Dermis blood vessel endothelial cell (primary cell): ENCODE measurements around the gene ECM2. TPM values are rescaled to one million over a fixed set of nuclear protein-coding genes. Genes with fewer than 3 reads are reported as not detected.
"Not testable (repeated sequence)": the region's sequence is repeated elsewhere in the genome, so short reads cannot be mapped to it uniquely, and the experiment has no call there.

ENCODE experiments used
- DNase-seq: peaks from one replicate; pipeline ENCODE4 v3.0.0; 2010
- total RNA-seq: library from RNA; depleted of rRNA; stranded (reverse); fragments of >200 nt; gene quantifications from 2 replicates; pipeline ENCODE4 v1.2.3, GENCODE V29; 2014

The ECM2 gene
- not detected in 2 replicates for total RNA-seq

DNA sequence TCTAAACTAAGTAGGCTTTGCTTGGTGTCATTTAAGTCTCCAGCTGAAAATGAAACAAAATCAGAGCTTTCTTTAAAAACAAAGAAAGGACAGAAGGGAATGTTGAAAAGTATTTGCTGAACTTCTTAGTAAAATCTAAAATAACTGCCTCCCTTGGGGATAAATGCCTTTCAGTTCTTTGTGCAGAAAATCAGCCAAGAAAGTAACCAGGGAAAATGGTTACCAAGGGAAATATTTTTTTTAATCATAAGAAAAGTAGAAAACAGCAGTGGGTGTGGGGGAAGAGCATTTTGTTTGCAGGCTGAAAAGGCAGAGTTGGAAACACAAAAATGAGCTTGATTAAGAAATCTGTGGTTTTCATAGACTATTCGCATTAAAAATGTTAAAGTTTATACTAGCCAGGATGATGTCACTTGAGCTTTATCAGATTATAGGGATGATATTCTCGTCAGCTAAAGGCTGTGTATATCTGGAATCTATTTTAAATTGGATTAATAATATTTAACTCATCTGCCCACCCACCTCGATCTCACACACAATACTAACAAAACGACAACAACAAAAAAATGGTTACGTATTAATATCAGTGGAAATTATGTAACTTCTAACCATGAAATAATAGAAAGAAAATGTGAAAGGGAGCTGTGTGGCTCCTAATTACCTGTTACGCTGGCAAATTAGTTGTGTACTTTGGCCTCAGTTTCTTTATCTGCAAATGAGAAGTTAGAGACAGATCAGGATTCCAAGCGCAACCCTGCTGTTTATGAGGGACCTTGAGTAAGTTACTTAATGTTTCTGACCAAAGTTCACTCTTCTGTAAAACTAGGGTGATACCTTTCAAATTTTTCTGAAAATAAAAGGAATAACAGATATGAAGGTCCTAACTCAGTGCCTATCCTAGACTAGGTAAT lies at the start of gene ECM2:
Gene ECM2, minus strand, starts transcription at position 51 of the 911 bp plus-strand sequence. CDS start 13,124 bp downstream, outside the sequence.
- no peak for DNase-seq

- DNase-seq = no peak
Measured at GRCh38 chr9:92576175-92576574, 40.4 kb upstream of the ECM2 start.

- not testable (repeated sequence) for DNase-seq
Measured at GRCh38 chr9:92573612-92574011, 37.8 kb upstream of the ECM2 start.

GRCh38 chr9:92571871-92572270 lies 36.1 kb upstream of the ECM2 start:
- DNase-seq = not testable (repeated sequence)

GRCh38 chr9:92564982-92565381 lies 29.2 kb upstream of the ECM2 start:
- DNase-seq = no peak

DNA sequence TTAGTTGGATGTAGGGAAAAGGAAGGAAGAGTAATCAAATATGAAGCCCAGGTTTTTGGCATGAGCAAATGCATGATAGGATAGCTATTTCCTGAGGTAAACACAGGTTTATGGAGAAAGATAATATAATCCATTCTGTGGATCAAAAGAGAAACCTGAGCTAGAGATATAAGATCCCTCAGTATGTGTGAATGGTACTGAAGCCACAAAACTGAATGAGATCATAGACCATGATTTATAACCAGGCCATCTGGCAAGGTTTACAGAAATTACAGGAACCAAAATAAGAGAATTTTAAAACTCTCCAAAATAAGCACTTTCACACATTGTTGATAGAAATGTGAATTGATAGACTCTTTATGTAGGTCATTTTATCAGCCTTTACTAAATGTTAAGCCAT lies 28.7 kb upstream of the ECM2 start:
- peak; percentile 1 for DNase-seq

DNA sequence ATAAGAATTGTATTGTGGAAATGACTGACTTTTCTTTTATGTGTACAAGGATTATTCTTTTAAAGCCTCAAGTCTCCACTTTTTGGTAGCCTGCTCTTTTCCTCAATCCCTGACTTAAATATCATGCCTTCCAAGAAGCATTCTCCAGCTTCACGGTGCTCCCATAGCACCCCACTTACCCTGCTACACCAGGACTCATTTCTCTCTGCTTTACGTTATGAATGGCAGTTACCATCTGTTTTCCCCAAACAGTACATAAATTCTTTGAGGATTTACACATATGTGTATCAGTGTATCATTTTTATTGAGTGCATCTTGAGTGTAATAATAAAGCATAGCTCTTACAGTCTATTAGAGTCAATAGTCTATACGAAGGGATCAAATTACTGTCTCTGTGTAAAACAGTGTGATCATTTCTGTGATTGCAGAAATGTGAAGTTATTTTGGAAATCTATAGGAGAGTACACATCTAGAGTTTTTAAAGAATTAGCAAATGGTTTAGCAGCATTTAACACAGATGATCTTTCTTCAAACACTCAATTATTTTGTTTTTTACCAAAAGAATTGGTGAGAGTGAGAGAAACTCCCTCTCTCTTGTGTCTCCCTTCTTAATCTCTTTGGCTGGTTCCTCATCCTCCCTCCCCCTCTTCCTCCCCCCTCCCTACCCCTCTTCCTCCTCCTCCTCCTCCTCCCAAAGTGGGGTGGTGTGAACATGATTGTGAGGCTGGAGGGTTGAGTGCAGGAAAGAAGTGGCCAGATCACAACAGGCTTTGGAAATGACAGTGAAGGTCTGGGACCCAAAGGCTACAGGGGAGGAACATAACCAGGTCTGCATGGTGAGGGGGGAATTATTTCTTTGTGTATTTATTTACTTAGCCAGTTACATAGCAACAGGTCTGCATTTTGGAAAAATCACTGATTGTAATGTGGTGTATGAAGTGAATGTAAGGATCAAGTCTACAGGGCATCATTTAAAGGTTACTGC lies 27.6 kb upstream of the ECM2 start:
- peak; percentile 2 for DNase-seq

DNA sequence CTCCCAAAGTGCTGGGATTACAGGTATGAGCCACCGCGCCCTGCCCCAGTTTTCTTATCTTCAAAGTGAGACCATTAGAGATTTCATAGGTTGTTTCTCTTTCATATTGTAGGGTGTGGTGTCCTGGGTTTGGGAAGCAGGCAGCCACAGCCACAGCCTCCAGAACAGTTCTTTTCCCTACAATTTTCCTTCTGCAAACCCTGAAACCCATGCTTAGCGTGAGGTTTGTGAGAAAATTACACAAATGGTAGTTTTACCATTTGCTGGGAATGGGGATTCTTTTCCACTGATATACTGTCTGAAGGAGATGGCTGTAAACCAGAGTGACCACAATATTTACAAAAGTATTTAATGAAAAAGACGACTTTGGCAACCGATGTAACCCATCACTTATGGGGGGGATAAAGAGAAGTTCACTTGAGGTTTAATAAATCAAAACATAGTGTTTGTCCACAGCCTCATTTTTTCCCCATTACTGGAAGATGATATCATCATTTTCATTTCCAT lies 26.7 kb upstream of the ECM2 start:
- no peak for DNase-seq

- DNase-seq = no peak
Measured at GRCh38 chr9:92561374-92562330, 25.9 kb upstream of the ECM2 start.

- DNase-seq = no peak
Measured at GRCh38 chr9:92558612-92559374, 23.0 kb upstream of the ECM2 start.

GRCh38 chr9:92550765-92551164 lies 15.0 kb upstream of the ECM2 start:
- no peak for DNase-seq

- no peak for DNase-seq
Measured at GRCh38 chr9:92547356-92547755, 11.6 kb upstream of the ECM2 start.

GRCh38 chr9:92545002-92545510 lies 9.3 kb upstream of the ECM2 start:
- no peak for DNase-seq

GRCh38 chr9:92543972-92544371 lies 8.2 kb upstream of the ECM2 start:
- DNase-seq = no peak

GRCh38 chr9:92538541-92538940 lies 2.8 kb upstream of the ECM2 start:
- DNase-seq = no peak

DNA sequence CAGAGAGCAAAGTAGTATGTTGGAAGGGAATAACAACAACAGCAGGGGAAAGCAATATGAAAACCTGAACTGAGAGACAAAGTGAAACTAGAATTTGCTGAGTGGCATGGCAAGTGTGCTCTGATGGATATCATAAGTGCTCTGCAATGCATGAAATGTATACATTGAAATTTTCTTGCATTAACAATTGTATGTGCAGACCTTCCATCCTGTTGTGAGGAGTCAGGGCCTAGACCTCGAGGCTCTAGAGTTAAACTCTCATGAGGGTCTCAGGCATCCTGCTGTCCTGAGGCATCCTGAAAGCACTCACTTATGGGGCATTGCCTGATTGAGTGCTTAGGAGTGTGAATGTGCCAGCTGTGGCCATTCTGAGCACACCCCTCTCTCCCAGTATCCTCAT lies 1.1 kb downstream of the ECM2 start:
- no peak for DNase-seq

DNA sequence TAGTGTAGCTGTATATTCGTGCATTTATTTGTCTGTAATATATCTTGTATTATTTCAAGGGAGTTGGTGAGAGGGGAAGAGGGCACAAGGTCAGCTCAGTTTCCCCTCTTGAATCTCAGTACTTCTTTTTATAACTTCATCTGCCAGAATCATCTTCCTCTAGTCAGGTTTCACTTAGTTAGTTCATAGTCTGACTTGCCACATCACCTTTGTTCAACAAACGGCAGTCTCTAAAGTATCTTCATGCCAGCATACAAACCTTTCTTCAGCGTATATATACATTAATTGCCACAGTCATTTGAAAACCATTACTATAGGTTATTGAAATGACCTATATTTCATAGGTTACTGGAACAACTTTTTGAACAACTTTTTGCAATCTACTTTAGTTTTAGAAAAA lies 1.6 kb downstream of the ECM2 start:
- no peak for DNase-seq

DNA sequence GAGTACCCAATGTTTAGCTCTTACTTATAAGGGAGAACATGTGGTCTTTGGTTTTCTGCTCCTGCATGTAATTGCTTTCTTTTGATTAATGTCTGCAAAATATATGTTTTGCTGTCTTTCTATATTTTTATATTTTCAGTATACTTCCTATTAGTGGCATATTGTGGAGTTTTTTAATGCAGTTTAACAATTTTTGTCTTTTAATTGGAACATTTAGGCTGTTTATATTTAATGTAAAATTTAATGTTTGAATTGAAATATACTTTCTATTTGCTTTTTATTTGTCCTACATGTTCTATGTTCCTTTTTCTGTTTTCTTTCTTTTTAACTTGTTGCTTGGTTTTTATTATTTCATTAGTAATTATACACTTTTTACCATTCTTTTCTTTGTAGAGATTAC lies 4.9 kb downstream of the ECM2 start:
- DNase-seq = no peak

- no peak for DNase-seq
Measured at GRCh38 chr9:92529124-92529523, 6.7 kb downstream of the ECM2 start.

DNA sequence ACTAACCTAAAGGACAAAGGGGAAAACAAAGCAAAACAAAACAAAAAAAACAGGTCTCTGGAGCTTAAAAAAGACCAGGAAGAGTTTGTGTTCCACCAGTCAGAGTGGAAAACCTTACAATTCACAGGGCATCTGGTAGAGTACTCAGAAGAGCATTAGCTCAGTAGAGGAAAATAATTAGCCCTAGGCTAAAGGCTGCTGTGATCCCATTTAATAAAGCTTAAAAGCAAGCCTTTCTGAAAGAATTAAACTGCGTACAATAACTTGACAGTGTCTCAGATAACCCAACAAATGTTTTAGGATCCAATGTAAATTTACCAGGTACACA lies 7.3 kb downstream of the ECM2 start:
- DNase-seq = no peak
